HUDEP-2 (cell line): ENCODE data around the gene PAF1.
"Not testable (repeated sequence)": the region's sequence is repeated elsewhere in the genome, so short reads cannot be mapped to it uniquely, and the experiment has no call there.

Experiments used
- DNase-seq, 76 experiments: peaks; one replicate each; lab custom pipeline; 2025; ENCODE audit not compliant: unreplicated experiment in 76 of 76; lab: John Stamatoyannopoulos, UW

PAF1 gene

GRCh38 chr19:39385629-39386411, 5.1 kb downstream of the PAF1 start:
- DNase-seq, result no peak

GRCh38 chr19:39384839-39385568, 5.9 kb downstream of the PAF1 start:
- no peak for DNase-seq

GRCh38 chr19:39382991-39383828, 7.7 kb downstream of the PAF1 start:
- DNase-seq, result no peak

- DNase-seq, result peak in 72 of 76 experiments; percentile 41 to 91 (median 76)
Measured at GRCh38 chr19:39381910-39382611, 8.8 kb downstream of the PAF1 start.

GRCh38 chr19:39380521-39381502, 10.1 kb downstream of the PAF1 start:
- DNase-seq, result no peak

GRCh38 chr19:39379865-39380396, 11.0 kb downstream of the PAF1 start:
- DNase-seq, result no peak

- DNase-seq, result not testable (repeated sequence)
Measured at GRCh38 chr19:39379366-39379765, 11.5 kb downstream of the PAF1 start.

GRCh38 chr19:39377373-39378362, 13.2 kb downstream of the PAF1 start:
- no peak for DNase-seq

- DNase-seq, result no peak
Measured at GRCh38 chr19:39375929-39376328, 15.0 kb downstream of the PAF1 start.

GRCh38 chr19:39372941-39373340, 18.0 kb downstream of the PAF1 start:
- no peak for DNase-seq

- no peak for DNase-seq
Measured at GRCh38 chr19:39372047-39372802, 18.7 kb downstream of the PAF1 start.

GRCh38 chr19:39370735-39371134, 20.2 kb downstream of the PAF1 start:
- DNase-seq, result no peak

GRCh38 chr19:39369200-39369599, 21.7 kb downstream of the PAF1 start:
- DNase-seq, result no peak

- DNase-seq, result no peak
Measured at GRCh38 chr19:39365531-39365930, 25.4 kb downstream of the PAF1 start.

GRCh38 chr19:39363901-39364457, 26.9 kb downstream of the PAF1 start:
- peak in 31 of 76 experiments; percentile 12 to 68 (median 31) for DNase-seq

- no peak for DNase-seq
Measured at GRCh38 chr19:39362682-39363657, 27.9 kb downstream of the PAF1 start.
